Fibroblast of lung (primary cell): ENCODE data around the gene PTBP2. TPM values are rescaled to one million over a fixed set of nuclear protein-coding genes. Genes with fewer than 3 reads are reported as not detected.

ENCODE experiments used
- DNase-seq, 2 donors: peaks; one replicate each; pipeline versions ENCODE4 v3.0.0 to v3.0.0-alpha.2; 2010; ENCODE audit warnings: low read depth in 2 of 2
- H2AFZ ChIP-seq: 2 replicates; pipeline ENCODE4 v1.5.1; 2012; ENCODE audit warnings: low read length, control low read depth, inconsistent platforms
- H3K27ac ChIP-seq: 2 replicates; pipeline ENCODE4 v1.5.1; 2011; ENCODE audit warnings: low read length, control low read depth; ENCODE audit not compliant: insufficient read depth
- H3K27me3 ChIP-seq: 2 replicates; pipeline ENCODE4 v1.5.1; 2011; ENCODE audit warnings: mild to moderate bottlenecking, low read length; ENCODE audit not compliant: control insufficient read depth, insufficient read depth
- H3K36me3 ChIP-seq: 2 replicates; pipeline ENCODE4 v1.5.1; 2011; ENCODE audit warnings: low read length; ENCODE audit not compliant: control insufficient read depth, insufficient read depth
- H3K4me1 ChIP-seq: 2 replicates; pipeline ENCODE4 v1.5.1; 2011; ENCODE audit warnings: low read length; ENCODE audit not compliant: control insufficient read depth, insufficient read depth; ENCODE audit errors: extremely low read depth
- H3K4me2 ChIP-seq: 2 replicates; pipeline ENCODE4 v1.5.1; 2011; ENCODE audit warnings: low read length, control low read depth; ENCODE audit not compliant: insufficient read depth; ENCODE audit errors: extremely low read depth
- H3K4me3 ChIP-seq, 4 experiments: fragments of 200-600 bp in 1 of 4; sonication (generic) in 1 of 4; replicated peaks in 1 of 4; 2 replicates each; pipeline ENCODE4 v1.5.1; 2011 to 2016; ENCODE audit warnings: low read length in 4 of 4, low read depth in 3 of 4, mild to moderate bottlenecking in 3 of 4, control low read depth in 2 of 4, inconsistent platforms in 1 of 4, mixed read lengths in 1 of 4; ENCODE audit not compliant: insufficient read depth in 1 of 4; ENCODE audit errors: control extremely low read depth in 1 of 4
- H3K79me2 ChIP-seq: 2 replicates; pipeline ENCODE4 v1.5.1; 2012; ENCODE audit warnings: mild to moderate bottlenecking, low read length, inconsistent platforms; ENCODE audit not compliant: control insufficient read depth, insufficient read depth
- H3K9ac ChIP-seq: 2 replicates; pipeline ENCODE4 v1.5.1; 2011; ENCODE audit warnings: mild to moderate bottlenecking, low read length, control low read depth; ENCODE audit not compliant: insufficient read depth
- H3K9me3 ChIP-seq: 2 replicates; pipeline ENCODE4 v1.5.1; 2012; ENCODE audit warnings: low read depth, low read length; ENCODE audit not compliant: control insufficient read depth, insufficient read depth
- H4K20me1 ChIP-seq: 2 replicates; pipeline ENCODE4 v1.5.1; 2011; ENCODE audit warnings: low read length; ENCODE audit not compliant: control insufficient read depth, insufficient read depth; ENCODE audit errors: extremely low read depth
- EZH2 ChIP-seq: IDR thresholded peaks from 2 replicates; pipeline ENCODE4 v1.5.1; 2012; ENCODE audit warnings: low read length, control low read depth, mild to moderate bottlenecking; ENCODE audit errors: missing control alignments
- polyA plus RNA-seq, 2 donors: library from polyadenylated mRNA; depleted of rRNA in 1 of 2; stranded (reverse) in 1 of 2; unstranded in 1 of 2; fragments of >200 nt; gene quantifications; 2 replicates each; pipeline ENCODE4 v1.2.1, GENCODE V29; 2011 to 2012; ENCODE audit warnings: missing spikeins in 1 of 2
- total RNA-seq: library from RNA; depleted of rRNA; stranded (reverse); fragments of >200 nt; gene quantifications from 2 replicates; pipeline ENCODE4 v1.2.1, GENCODE V29; 2014
- TF ChIP-seq, protein P1 (sequence below), 2 donors: IDR thresholded peaks in 1 of 2; conservative IDR thresholded peaks in 1 of 2; 1 replicate in 1 of 2; 2 replicates in 1 of 2; pipeline ENCODE4 v1.5.1; 2011 to 2012; ENCODE audit warnings: low read length in 2 of 2, control low read depth in 1 of 2, inconsistent platforms in 1 of 2, low read depth in 1 of 2, mild to moderate bottlenecking in 1 of 2

Gene PTBP2
- total and polyA plus RNA-seq, 2 donors (not counting 1 experiment from before 2014, with no cell fraction given): 19.7 to 24.6 TPM

DNA sequence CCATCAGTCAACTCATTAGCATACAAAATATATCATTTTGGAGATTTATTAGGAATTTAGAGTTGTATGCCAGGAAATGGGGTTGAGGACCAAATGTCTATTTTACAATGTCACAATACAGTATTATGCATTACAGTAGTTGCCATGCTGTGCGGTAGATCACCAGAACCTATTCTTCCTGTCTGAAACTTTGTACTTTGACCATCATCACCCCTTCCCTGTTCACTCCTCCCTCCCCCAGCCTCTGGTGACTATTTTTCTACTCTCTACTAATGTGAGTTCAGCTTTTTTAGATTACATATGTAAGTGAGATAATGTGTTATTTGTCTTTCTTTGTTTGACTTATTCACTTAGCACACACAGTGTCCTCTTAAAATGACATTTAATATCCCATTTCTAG lies 50.8 kb downstream of the PTBP2 start:
- no peaks in the 10 kb centered on the region for H3K4me1 ChIP-seq
- H3K27ac ChIP-seq: no peak overlapping the region
- H3K9me3 ChIP-seq: no peaks in the 10 kb centered on the region
- TF ChIP-seq, protein P1, sequence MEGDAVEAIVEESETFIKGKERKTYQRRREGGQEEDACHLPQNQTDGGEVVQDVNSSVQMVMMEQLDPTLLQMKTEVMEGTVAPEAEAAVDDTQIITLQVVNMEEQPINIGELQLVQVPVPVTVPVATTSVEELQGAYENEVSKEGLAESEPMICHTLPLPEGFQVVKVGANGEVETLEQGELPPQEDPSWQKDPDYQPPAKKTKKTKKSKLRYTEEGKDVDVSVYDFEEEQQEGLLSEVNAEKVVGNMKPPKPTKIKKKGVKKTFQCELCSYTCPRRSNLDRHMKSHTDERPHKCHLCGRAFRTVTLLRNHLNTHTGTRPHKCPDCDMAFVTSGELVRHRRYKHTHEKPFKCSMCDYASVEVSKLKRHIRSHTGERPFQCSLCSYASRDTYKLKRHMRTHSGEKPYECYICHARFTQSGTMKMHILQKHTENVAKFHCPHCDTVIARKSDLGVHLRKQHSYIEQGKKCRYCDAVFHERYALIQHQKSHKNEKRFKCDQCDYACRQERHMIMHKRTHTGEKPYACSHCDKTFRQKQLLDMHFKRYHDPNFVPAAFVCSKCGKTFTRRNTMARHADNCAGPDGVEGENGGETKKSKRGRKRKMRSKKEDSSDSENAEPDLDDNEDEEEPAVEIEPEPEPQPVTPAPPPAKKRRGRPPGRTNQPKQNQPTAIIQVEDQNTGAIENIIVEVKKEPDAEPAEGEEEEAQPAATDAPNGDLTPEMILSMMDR (conservative IDR thresholded peaks at IDR 0.05 in 1 of 2, IDR thresholded peaks at IDR 0.05 in 1 of 2; ENCODE audit: low read depth in 1 of 2, low read length in 2 of 2): no peak
- no peak for TF ChIP-seq EZH2
- H3K4me2 ChIP-seq: no peak overlapping the region
- H2AFZ ChIP-seq: no peak overlapping the region
- peaks cover 5% of the 10 kb centered on the region for H3K36me3 ChIP-seq
- H3K27me3 ChIP-seq: no peaks in the 10 kb centered on the region
- H4K20me1 ChIP-seq: peaks cover under 1% of the 10 kb centered on the region
- H3K9ac ChIP-seq: no peak overlapping the region
- no peak for DNase-seq
- no peak overlapping the region for H3K4me3 ChIP-seq
- H3K79me2 ChIP-seq: peaks cover 14% of the 10 kb centered on the region

DNA sequence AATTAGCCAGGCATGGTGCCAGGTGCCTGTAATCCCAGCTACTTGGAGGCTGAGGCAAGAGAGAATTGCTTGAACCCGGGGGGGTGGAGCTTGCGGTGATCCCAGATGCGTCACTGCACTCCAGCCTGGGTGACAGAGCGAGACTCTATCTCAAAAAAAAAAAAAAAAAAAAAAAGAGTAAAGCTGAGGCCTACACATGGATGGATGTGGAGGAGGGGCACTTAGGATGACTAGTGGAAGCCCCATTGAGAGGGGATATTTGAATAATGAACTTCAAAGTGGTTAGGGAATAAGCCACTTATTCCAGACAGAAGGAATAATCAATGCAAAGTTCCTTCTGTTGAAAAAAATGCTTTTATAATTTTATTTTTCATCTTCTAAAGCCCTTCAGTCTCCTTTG lies 51.4 kb downstream of the PTBP2 start:
- H3K9ac ChIP-seq: no peak overlapping the region
- H3K4me1 ChIP-seq: no peaks in the 10 kb centered on the region
- no peak overlapping the region for H3K27ac ChIP-seq
- no peak overlapping the region for H2AFZ ChIP-seq
- no peak overlapping the region for H3K4me3 ChIP-seq
- H4K20me1 ChIP-seq: peaks cover 2% of the 10 kb centered on the region
- no peaks in the 10 kb centered on the region for H3K9me3 ChIP-seq
- peaks cover 5% of the 10 kb centered on the region for H3K36me3 ChIP-seq
- DNase-seq: no peak
- no peaks in the 10 kb centered on the region for H3K27me3 ChIP-seq
- H3K79me2 ChIP-seq: peaks cover 8% of the 10 kb centered on the region
- TF ChIP-seq, protein P1 (conservative IDR thresholded peaks at IDR 0.05 in 1 of 2, IDR thresholded peaks at IDR 0.05 in 1 of 2; ENCODE audit: low read depth in 1 of 2, low read length in 2 of 2): no peak
- no peak for TF ChIP-seq EZH2
- H3K4me2 ChIP-seq: no peak overlapping the region

DNA sequence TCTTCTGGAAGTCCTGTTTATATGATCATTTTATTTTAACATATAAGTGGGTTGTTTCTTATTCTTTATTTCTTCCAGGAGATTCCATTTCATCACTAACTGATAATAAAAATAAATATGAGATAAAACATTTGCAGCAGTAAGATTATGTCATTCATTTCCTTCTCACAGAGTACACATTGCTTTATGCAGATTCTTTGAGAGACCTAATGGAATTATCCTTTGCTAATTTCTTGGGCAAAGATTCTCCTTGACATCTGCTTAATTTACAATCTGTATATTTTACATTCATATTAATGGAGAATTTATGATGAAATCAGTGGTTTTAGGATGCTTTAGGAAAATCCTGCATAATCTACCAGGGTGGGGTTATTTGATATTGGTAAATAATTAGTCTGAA lies 60.6 kb downstream of the PTBP2 start:
- H3K9ac ChIP-seq: no peak overlapping the region
- H3K27ac ChIP-seq: no peak overlapping the region
- H3K27me3 ChIP-seq: no peaks in the 10 kb centered on the region
- no peaks in the 10 kb centered on the region for H3K4me1 ChIP-seq
- peaks cover 7% of the 10 kb centered on the region for H3K36me3 ChIP-seq
- no peak for DNase-seq
- no peak overlapping the region for H2AFZ ChIP-seq
- H4K20me1 ChIP-seq: peaks cover 2% of the 10 kb centered on the region
- H3K4me3 ChIP-seq: no peak overlapping the region
- no peaks in the 10 kb centered on the region for H3K79me2 ChIP-seq
- TF ChIP-seq, protein P1 (conservative IDR thresholded peaks at IDR 0.05 in 1 of 2, IDR thresholded peaks at IDR 0.05 in 1 of 2; ENCODE audit: low read depth in 1 of 2, low read length in 2 of 2): no peak
- no peak for TF ChIP-seq EZH2
- H3K4me2 ChIP-seq: no peak overlapping the region
- H3K9me3 ChIP-seq: no peaks in the 10 kb centered on the region
